HG03280 (cell line): ENCODE data around the gene CHTF8.
"Not testable (repeated sequence)": the region's sequence is repeated elsewhere in the genome, so short reads cannot be mapped to it uniquely, and the experiment has no call there.

Source experiments
- ATAC-seq: cut with Tn5 transposase; IDR thresholded peaks from one replicate; pipeline ENCODE4 v1.9.1; 2021; ENCODE audit warnings: mild to moderate bottlenecking, moderate library complexity; ENCODE audit not compliant: unreplicated experiment

Gene CHTF8

GRCh38 chr16:69132424-69133252 is at the start of gene CHTF8, which contains the start of gene UTP4:
TSS of gene CHTF8 (minus strand) at chr16:69132588. CDS start at chr16:69121458, 11,130 bp downstream.
TSS of gene UTP4 (plus strand) at chr16:69132649. CDS start at chr16:69133460, 811 bp downstream.
- ATAC-seq: peak; percentile 93

- ATAC-seq: no peak
These were observed 47.6 kb upstream of the CHTF8 start for GRCh38 chr16:69180011-69180338.

GRCh38 chr16:69179328-69180010 is 47.1 kb upstream of the CHTF8 start:
- no peak for ATAC-seq

GRCh38 chr16:69176033-69176800 is 43.8 kb upstream of the CHTF8 start:
- ATAC-seq: no peak

- no peak for ATAC-seq
These were observed 39.1 kb upstream of the CHTF8 start for GRCh38 chr16:69171325-69172084.

GRCh38 chr16:69169607-69170352 is 37.4 kb upstream of the CHTF8 start:
- ATAC-seq: no peak

GRCh38 chr16:69169051-69169450 is 36.7 kb upstream of the CHTF8 start:
- no peak for ATAC-seq

- no peak for ATAC-seq
These were observed 34.9 kb upstream of the CHTF8 start for GRCh38 chr16:69166946-69167930.

GRCh38 chr16:69166221-69166833 is 33.9 kb upstream of the CHTF8 start:
- ATAC-seq: no peak

GRCh38 chr16:69165584-69165983 is 33.2 kb upstream of the CHTF8 start:
- no peak for ATAC-seq

GRCh38 chr16:69160192-69160591 is 27.8 kb upstream of the CHTF8 start:
- no peak for ATAC-seq

GRCh38 chr16:69157196-69157595 is 24.8 kb upstream of the CHTF8 start:
- ATAC-seq: no peak

- ATAC-seq: no peak
These were observed 17.9 kb upstream of the CHTF8 start for GRCh38 chr16:69150146-69150865.

- not testable (repeated sequence) for ATAC-seq
These were observed 17.2 kb upstream of the CHTF8 start for GRCh38 chr16:69149621-69150020.

- ATAC-seq: no peak
These were observed 13.3 kb upstream of the CHTF8 start for GRCh38 chr16:69145658-69146057.

- no peak for ATAC-seq
These were observed 10.7 kb upstream of the CHTF8 start for GRCh38 chr16:69143116-69143515.

GRCh38 chr16:69141936-69142335 is 9.5 kb upstream of the CHTF8 start:
- no peak for ATAC-seq

GRCh38 chr16:69141014-69141413 is 8.6 kb upstream of the CHTF8 start:
- no peak for ATAC-seq
